Measurements from ENCODE around the gene SNX9. TPM values are rescaled to one million over a fixed set of nuclear protein-coding genes. Genes with fewer than 3 reads are reported as not detected.

The SNX9 gene
- total RNA-seq, 1 experiment from 2014 or later: 24.8 TPM

DNA sequence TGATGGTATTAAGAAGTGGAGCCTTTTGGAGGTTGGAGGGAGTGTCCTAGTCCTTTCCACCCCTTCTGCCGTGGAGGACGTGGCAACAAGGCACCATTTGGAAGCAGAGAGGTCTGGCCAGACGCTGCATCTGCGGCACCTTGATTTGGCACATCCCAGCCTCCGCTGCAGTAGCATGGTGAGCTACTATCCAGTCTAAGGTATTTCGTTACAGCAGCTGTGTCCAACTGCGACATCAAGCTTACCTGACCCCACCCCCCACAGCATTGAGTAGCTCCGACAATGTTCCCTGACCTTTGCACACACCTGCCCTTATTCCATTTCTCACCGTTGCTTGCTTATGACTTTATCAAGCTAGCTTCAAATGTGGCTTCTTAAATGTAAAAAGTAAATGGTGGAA is 128.8 kb downstream of the SNX9 start:
- TF ChIP-seq, protein P1, sequence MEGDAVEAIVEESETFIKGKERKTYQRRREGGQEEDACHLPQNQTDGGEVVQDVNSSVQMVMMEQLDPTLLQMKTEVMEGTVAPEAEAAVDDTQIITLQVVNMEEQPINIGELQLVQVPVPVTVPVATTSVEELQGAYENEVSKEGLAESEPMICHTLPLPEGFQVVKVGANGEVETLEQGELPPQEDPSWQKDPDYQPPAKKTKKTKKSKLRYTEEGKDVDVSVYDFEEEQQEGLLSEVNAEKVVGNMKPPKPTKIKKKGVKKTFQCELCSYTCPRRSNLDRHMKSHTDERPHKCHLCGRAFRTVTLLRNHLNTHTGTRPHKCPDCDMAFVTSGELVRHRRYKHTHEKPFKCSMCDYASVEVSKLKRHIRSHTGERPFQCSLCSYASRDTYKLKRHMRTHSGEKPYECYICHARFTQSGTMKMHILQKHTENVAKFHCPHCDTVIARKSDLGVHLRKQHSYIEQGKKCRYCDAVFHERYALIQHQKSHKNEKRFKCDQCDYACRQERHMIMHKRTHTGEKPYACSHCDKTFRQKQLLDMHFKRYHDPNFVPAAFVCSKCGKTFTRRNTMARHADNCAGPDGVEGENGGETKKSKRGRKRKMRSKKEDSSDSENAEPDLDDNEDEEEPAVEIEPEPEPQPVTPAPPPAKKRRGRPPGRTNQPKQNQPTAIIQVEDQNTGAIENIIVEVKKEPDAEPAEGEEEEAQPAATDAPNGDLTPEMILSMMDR (conservative IDR thresholded peaks at IDR 0.05; ENCODE audit: low read depth, low read length): no peak
- TF ChIP-seq EZH2 (IDR thresholded peaks at IDR 0.05; ENCODE audit: borderline replicate concordance, low read depth, low read length, poor library complexity, severe bottlenecking): no peak
- no peaks in the 10 kb centered on the region for H3K36me3 ChIP-seq (ENCODE audit: insufficient read depth, low read length, poor library complexity, severe bottlenecking)
- no peaks in the 10 kb centered on the region for H3K4me1 ChIP-seq (ENCODE audit: insufficient read depth, low read length, poor library complexity, severe bottlenecking)
- H3K4me3 ChIP-seq (ENCODE audit: low read depth, low read length, poor library complexity, severe bottlenecking): no peak overlapping the region
- no peak overlapping the region for H3K27ac ChIP-seq (ENCODE audit: low read depth, low read length, poor library complexity, severe bottlenecking)
- H3K27me3 ChIP-seq (replicated peaks; ENCODE audit: insufficient read depth, low read depth, low read length, poor library complexity): no peaks in the 10 kb centered on the region
- CTCF ChIA-PET: no interaction called here
- intact Hi-C loops (cut with micrococcal nuclease; ENCODE audit: unreplicated experiment): no loop called here
- POLR2A ChIA-PET (ENCODE audit: low non-redundant PET): no interaction called here
- peaks cover 10% of the 10 kb centered on the region for H3K9me3 ChIP-seq (ENCODE audit: low read depth, low read length, poor library complexity, severe bottlenecking)
- DNase-seq (ENCODE audit: low spot score): no peak
- no TSS peak for BruUV-seq (replicated peaks)

- H3K9me3 ChIP-seq (ENCODE audit: low read depth, low read length, poor library complexity, severe bottlenecking): peaks cover 14% of the 10 kb centered on the region
- no peak for DNase-seq (ENCODE audit: low spot score)
- no peak overlapping the region for H3K27ac ChIP-seq (ENCODE audit: low read depth, low read length, poor library complexity, severe bottlenecking)
- POLR2A ChIA-PET (ENCODE audit: low non-redundant PET): no interaction called here
- CTCF ChIA-PET: no interaction called here
- no TSS peak for BruUV-seq (replicated peaks)
- no peaks in the 10 kb centered on the region for H3K4me1 ChIP-seq (ENCODE audit: insufficient read depth, low read length, poor library complexity, severe bottlenecking)
- TF ChIP-seq, protein P1 (conservative IDR thresholded peaks at IDR 0.05; ENCODE audit: low read depth, low read length): no peak
- TF ChIP-seq EZH2 (IDR thresholded peaks at IDR 0.05; ENCODE audit: borderline replicate concordance, low read depth, low read length, poor library complexity, severe bottlenecking): no peak
- H3K27me3 ChIP-seq (replicated peaks; ENCODE audit: insufficient read depth, low read depth, low read length, poor library complexity): no peaks in the 10 kb centered on the region
- no peaks in the 10 kb centered on the region for H3K36me3 ChIP-seq (ENCODE audit: insufficient read depth, low read length, poor library complexity, severe bottlenecking)
- intact Hi-C loops (cut with micrococcal nuclease; ENCODE audit: unreplicated experiment): no loop called here
- H3K4me3 ChIP-seq (ENCODE audit: low read depth, low read length, poor library complexity, severe bottlenecking): no peak overlapping the region
These were observed 129.9 kb downstream of the SNX9 start for GRCh38 chr6:157952861-157953351.

GRCh38 chr6:157953580-157954091 is 130.6 kb downstream of the SNX9 start:
- POLR2A ChIA-PET (ENCODE audit: low non-redundant PET): no interaction called here
- Histone ChIP-seq H3K27ac (ENCODE audit: low read depth, low read length, poor library complexity, severe bottlenecking) (no peak overlapping the region), H3K36me3 (ENCODE audit: insufficient read depth, low read length, poor library complexity, severe bottlenecking) (no peaks in the 10 kb centered on the region), H3K4me3 (ENCODE audit: low read depth, low read length, poor library complexity, severe bottlenecking) (peak overlapping the region; percentile 24), H3K4me1 (ENCODE audit: insufficient read depth, low read length, poor library complexity, severe bottlenecking) (no peaks in the 10 kb centered on the region), H3K9me3 (ENCODE audit: low read depth, low read length, poor library complexity, severe bottlenecking) (peaks cover 16% of the 10 kb centered on the region), H3K27me3 (replicated peaks; ENCODE audit: insufficient read depth, low read depth, low read length, poor library complexity) (no peaks in the 10 kb centered on the region)
- no peak for DNase-seq (ENCODE audit: low spot score)
- CTCF ChIA-PET: no interaction called here
- intact Hi-C loops (cut with micrococcal nuclease; ENCODE audit: unreplicated experiment): no loop called here
- no peak for TF ChIP-seq EZH2 (IDR thresholded peaks at IDR 0.05; ENCODE audit: borderline replicate concordance, low read depth, low read length, poor library complexity, severe bottlenecking)
- TF ChIP-seq, protein P1 (conservative IDR thresholded peaks at IDR 0.05; ENCODE audit: low read depth, low read length): no peak
- BruUV-seq (replicated peaks): no TSS peak
